GM12872 (cell line): ENCODE results near the gene THBD.
A peak's percentile ranks its signal among the peaks of the same experiment; 100 is the strongest.

Experiments
- TF ChIP-seq, protein P1 (sequence below): IDR thresholded peaks from 3 replicates; pipeline ENCODE4 v1.5.1; 2011; ENCODE audit warnings: low read depth, mild to moderate bottlenecking, low read length, moderate library complexity; ENCODE audit not compliant: insufficient read depth

Gene THBD

DNA sequence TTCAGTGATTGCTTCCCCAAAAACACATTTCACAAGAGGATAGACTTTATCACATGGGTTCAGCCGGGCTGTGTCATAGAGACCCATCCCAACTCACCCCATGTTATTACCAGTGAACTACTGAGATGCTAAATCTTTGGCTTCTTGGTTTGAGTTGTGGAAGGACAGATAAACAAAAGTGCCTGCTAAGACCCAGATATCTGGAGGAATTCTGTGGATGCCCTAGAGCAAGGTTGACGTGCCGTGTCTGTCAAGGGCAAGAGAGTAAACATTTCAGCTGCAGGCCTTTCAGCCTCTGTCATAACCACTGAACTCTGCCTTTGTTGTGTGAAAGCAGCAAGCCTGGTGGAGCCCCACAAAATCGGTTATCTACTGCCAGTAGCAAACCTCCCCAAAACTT, 11.2 kb upstream of the THBD start:
- TF ChIP-seq, protein P1, sequence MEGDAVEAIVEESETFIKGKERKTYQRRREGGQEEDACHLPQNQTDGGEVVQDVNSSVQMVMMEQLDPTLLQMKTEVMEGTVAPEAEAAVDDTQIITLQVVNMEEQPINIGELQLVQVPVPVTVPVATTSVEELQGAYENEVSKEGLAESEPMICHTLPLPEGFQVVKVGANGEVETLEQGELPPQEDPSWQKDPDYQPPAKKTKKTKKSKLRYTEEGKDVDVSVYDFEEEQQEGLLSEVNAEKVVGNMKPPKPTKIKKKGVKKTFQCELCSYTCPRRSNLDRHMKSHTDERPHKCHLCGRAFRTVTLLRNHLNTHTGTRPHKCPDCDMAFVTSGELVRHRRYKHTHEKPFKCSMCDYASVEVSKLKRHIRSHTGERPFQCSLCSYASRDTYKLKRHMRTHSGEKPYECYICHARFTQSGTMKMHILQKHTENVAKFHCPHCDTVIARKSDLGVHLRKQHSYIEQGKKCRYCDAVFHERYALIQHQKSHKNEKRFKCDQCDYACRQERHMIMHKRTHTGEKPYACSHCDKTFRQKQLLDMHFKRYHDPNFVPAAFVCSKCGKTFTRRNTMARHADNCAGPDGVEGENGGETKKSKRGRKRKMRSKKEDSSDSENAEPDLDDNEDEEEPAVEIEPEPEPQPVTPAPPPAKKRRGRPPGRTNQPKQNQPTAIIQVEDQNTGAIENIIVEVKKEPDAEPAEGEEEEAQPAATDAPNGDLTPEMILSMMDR: no peak

DNA sequence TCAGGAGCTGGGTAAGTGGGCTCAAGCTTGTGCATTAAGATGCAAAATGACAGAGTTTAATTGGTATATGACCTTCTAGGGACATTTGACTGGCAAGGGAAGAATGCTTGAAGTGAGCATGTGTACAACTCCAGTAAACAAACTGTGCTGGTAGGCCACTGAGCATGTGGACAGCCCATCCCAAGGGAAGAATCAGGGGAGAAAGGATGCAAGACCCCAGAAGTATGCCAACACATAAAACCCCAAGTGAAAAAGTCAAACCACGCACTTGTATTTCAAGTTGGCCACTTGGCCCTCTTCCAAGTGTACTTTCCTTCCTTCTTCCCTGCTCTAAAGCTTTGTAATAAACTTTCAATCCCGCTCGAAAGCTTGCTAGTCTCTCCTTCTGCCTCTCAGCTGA, 10.4 kb upstream of the THBD start:
- TF ChIP-seq, protein P1: no peak

DNA sequence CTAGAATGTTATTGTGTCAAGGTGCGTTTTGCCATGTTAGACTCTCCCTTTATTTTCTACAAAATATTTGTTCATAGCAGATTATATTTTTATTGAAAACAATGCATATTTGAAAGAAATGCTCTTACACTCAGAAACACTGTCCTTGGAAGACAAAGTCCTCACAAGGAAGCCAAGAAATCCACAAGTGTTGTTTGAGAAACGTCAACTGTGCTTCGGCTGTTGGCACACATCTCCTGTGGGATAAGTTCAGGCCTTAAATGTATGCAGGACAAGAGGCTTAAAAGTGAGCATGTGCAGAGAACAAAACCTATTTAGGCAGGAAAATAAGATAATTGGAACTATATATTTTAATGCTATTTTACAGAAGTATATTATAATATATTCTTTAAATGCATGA, 9.5 kb upstream of the THBD start:
- TF ChIP-seq, protein P1: no peak

DNA sequence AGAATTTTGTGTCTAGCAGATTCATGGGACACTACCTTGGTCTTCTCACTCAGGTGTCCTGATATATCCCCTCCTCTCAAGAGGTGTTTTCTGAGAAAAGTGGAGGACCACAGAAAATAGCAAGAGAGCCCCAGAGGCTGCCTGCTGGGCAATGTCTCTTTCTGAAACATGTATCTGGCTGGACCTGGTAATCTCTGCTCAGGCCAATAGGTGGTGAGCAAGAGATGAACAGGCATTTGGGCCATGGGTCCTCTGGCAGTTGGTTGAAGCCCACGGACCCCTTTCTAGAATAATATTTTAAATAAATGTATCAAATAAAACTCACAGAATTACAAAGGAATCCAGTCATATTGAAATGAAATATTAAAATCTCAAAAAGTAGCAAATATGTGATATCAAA, 8.8 kb upstream of the THBD start:
- TF ChIP-seq, protein P1: no peak

DNA sequence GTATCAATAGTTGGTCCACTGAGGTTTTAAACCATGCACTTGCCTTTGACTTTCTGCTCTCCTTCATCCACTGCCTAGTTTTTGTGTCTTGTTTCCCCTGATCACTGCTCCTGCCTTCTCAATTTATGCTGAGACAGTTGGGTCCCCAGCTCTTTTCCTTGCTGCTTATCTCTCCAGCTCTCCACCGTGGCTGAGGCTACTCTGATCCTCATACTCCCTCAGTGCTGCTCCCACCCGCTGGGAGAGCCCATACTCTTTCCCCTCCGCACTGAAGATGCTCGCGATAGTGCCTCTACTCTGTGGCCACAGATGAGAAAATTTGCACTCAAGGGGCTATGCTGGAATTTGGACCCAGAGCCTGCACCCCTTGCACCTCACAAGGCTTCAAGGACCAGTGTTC, 3.4 kb upstream of the THBD start:
- TF ChIP-seq, protein P1: no peak

DNA sequence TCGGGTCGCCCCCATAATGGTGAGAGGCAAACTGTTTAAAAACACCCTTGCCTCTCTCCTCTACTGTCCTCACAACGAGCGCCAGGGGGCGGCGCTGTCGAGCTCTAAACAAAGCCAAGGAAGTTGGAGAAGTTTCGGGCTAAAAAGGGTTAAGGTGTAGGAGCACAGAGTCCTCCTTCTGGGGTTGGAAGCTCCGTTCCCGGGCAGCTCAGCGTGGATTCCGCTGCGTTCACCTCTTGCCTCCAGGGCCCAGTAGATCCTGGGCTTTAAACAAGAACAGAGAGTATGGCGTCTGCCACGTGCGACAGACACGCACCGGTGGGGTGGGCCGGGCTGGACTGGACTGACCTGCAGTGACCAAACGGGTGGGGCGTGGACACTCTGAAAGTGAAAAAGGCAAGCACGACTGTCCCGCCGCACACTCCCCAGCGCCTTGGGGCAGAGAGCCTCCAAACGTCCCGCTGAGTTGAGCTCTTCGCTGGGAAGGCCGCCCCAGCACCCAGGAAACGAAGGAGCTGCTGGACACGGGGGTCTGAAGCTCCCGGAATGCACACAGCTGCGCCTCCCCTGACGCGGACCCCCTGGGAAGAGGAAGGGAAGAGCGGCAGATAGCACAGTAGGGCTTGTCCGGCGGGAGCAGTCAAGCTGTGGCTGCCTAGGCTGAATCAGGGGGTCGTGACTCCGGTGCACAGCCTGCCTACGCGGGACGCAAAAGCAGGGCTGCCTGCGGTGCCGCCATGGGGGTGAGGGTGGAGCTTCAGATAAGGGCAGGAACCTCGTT, 1.6 kb upstream of the THBD start:
- TF ChIP-seq, protein P1: peak; percentile 41

DNA sequence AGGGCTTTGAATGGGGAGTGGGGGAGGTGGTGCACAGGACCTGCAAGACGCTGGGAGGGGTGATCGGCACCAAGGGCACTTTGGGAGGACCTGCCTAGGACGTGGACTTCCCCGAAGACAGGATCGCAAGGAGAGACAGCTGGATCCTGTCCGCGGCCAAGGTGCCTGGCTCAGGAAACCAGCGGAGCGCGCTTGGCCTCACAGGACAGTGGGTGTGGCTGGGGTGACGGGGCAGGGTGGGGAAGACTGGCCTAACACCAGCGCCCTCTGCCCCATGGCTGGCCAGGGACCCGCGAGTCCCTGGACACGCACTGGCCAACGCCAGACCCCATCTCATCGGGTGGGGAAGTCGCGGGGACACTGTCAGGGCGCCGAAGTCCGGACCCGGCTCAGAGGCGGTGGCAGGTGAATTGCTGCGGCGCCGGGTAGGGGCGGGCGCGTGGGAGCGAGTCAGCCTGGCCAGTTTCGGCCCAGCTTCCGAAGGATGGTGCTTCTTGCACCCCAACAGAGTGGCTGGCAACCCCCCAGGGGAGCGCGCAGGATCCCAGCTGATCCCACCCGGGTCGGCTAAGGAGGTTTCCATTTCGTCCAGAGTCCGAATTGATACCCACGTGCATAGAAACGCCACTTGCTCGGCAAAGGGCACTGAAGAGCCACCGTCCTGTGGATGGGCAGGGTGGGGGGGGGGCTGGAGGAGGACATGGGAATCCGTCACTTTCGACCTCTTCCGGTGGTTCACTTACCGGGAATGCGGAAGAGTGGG, 785 bp upstream of the THBD start:
- TF ChIP-seq, protein P1: no peak
